Measurements from ENCODE around the gene RNFT2. TPM values are rescaled to one million over a fixed set of nuclear protein-coding genes. Genes with fewer than 3 reads are reported as not detected.

The RNFT2 gene
- total RNA-seq = 4.8 and 6.0 TPM in 2 replicates

GRCh38 chr12:116737774-116738657 is at the start of gene RNFT2, which contains the start of gene SPRING1:
RNFT2 (plus strand) TSS chr12:116738315; CDS start chr12:116740498, 2,183 bp downstream.
SPRING1 (minus strand) TSS chr12:116738069; CDS start chr12:116737900, 169 bp downstream.

GRCh38 chr12:116881325-116881876 is 143.3 kb downstream of the RNFT2 start, which contains the start of gene HRK:
HRK (minus strand) TSS chr12:116881441; CDS start chr12:116881307, 134 bp downstream.

Small RNAs within 50 kb of the gene (small RNA-seq; reads per million reads assigned to genes)
- not detected for gene RNU6-558P

Other genes starting within 250 kb of the RNFT2 start
- gene MAP1LC3B2, start 178.9 kb upstream of the RNFT2 start, total RNA-seq = 0.72 and 0.93 TPM in 2 replicates
- gene SPRING1, start 246 bp upstream of the RNFT2 start, total RNA-seq = 43.6 and 47.5 TPM in 2 replicates
- gene HRK, start 143.1 kb downstream of the RNFT2 start, total RNA-seq = not detected in 2 replicates
- 15.1 and 19.3 TPM in 2 replicates for gene FBXW8, start 172.6 kb downstream of the RNFT2 start, total RNA-seq

All from thoracic aorta endothelial cell (primary cell).